DND-41 (cell line): ENCODE measurements around the gene STAP1.
"Not testable (repeated sequence)": the region's sequence is repeated elsewhere in the genome, so short reads cannot be mapped to it uniquely, and the experiment has no call there.

Experiments used
- EZH2 ChIP-seq: IDR thresholded peaks from 3 replicates; pipeline ENCODE4 v1.6.1; 2012; ENCODE audit warnings: borderline replicate concordance, low read depth, mild to moderate bottlenecking, moderate library complexity, low read length, inconsistent platforms; ENCODE audit not compliant: severe bottlenecking
- TF ChIP-seq, protein P1 (sequence below): IDR thresholded peaks from 2 replicates; pipeline ENCODE4 v1.5.1; 2012; ENCODE audit warnings: borderline replicate concordance, low read length, moderate library complexity, mild to moderate bottlenecking; ENCODE audit not compliant: poor library complexity, severe bottlenecking; ENCODE audit errors: extremely low read depth

GRCh38 chr4:67524140-67524539, 34.4 kb upstream of the STAP1 start:
- TF ChIP-seq, protein P1, sequence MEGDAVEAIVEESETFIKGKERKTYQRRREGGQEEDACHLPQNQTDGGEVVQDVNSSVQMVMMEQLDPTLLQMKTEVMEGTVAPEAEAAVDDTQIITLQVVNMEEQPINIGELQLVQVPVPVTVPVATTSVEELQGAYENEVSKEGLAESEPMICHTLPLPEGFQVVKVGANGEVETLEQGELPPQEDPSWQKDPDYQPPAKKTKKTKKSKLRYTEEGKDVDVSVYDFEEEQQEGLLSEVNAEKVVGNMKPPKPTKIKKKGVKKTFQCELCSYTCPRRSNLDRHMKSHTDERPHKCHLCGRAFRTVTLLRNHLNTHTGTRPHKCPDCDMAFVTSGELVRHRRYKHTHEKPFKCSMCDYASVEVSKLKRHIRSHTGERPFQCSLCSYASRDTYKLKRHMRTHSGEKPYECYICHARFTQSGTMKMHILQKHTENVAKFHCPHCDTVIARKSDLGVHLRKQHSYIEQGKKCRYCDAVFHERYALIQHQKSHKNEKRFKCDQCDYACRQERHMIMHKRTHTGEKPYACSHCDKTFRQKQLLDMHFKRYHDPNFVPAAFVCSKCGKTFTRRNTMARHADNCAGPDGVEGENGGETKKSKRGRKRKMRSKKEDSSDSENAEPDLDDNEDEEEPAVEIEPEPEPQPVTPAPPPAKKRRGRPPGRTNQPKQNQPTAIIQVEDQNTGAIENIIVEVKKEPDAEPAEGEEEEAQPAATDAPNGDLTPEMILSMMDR, result not testable (repeated sequence)
- TF ChIP-seq EZH2, result not testable (repeated sequence)
